GM23338 (cell line): Measurements from ENCODE around the gene CDK18.

Source experiments
- CTCF ChIP-seq, 2 experiments: fragments of 200-600 bp in 1 of 2; sonication (generic) in 1 of 2; conservative IDR thresholded peaks; 2 replicates each; pipeline versions ENCODE4 v1.5.1 to v1.6.1; 2016 to 2017; ENCODE audit warnings: antibody characterized with exemption in 2 of 2, low read depth in 2 of 2, mild to moderate bottlenecking in 2 of 2, moderate library complexity in 1 of 2
- EZH2 ChIP-seq: fragments of 200-600 bp; sonication (generic); IDR thresholded peaks from one replicate; pipeline ENCODE4 v1.8.0; 2017; ENCODE audit warnings: antibody characterized with exemption, mild to moderate bottlenecking, low read depth; ENCODE audit not compliant: unreplicated experiment
- POLR2AphosphoS5 ChIP-seq: IDR thresholded peaks from 2 replicates; pipeline ENCODE4 v1.6.1; 2016; ENCODE audit warnings: antibody characterized with exemption, low read depth
- STAT1 ChIP-seq: IDR thresholded peaks from one replicate; pipeline ENCODE4 v1.6.1; 2016; ENCODE audit warnings: antibody characterized with exemption; ENCODE audit not compliant: unreplicated experiment
- ZNF331 ChIP-seq: fragments of 250-450 bp; sonication (Bioruptor Pico); IDR thresholded peaks from 2 replicates; pipeline ENCODE4 v1.5.0; 2020; ENCODE audit warnings: low read depth, mild to moderate bottlenecking, moderate library complexity

- no peak for TF ChIP-seq EZH2
- TF ChIP-seq CTCF (conservative IDR thresholded peaks at IDR 0.05; ENCODE audit: low read depth in 2 of 2) = peak; percentile 37 to 61
- TF ChIP-seq POLR2AphosphoS5 = no peak
- TF ChIP-seq STAT1 = no peak
- no peak for TF ChIP-seq ZNF331 (CRISPR knock-in tag)
Measured at GRCh38 chr1:205454903-205455335, 49.5 kb upstream of the CDK18 start.
